Peyer's patch (tissue), 4 donors: ENCODE measurements around the gene FABP6.

Experiments used
- POLR2A ChIP-seq, 2 donors: fragments of 450-650 bp; IDR thresholded peaks; one replicate each; pipeline ENCODE4 v1.5.1; 2017; ENCODE audit warnings: antibody characterized with exemption in 2 of 2, mild to moderate bottlenecking in 2 of 2, moderate library complexity in 2 of 2
- TF ChIP-seq, protein P1 (sequence below), 6 experiments: fragments of 450-650 bp in 4 of 6; fragments of 200-600 bp in 2 of 6; sonication (generic) in 1 of 6; IDR thresholded peaks; one replicate each; pipeline ENCODE4 v1.5.1; 2017 to 2019; ENCODE audit warnings: antibody characterized with exemption in 6 of 6, mild to moderate bottlenecking in 3 of 6, moderate library complexity in 1 of 6

DNA sequence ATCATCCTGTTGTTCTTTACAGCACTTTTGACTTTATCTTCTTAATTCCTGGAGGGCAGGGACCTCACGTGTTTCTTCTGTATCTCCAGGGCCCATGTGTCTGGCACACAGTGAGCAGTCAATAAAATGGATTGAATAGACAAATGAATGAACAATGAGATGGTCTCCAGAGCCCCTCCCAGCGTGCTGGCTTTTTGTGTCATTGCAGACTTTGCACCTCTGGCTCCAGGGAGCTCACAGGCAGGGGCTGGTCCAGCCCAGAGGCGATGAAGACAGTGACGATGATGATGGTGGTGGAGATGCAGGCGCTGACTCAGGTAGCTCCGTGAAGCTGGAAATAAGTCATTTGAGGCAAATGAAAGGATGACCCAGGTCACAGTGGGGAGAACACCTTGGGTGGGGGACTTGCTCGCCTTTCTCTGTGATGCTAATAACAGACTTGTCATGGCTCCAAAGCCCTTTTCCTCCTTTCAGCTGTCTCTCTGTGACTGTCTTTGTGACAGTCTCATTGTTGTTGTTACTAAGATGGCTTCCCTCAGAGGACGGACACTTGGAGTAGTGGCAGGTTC lies 30.4 kb upstream of the FABP6 start:
- no peak for TF ChIP-seq POLR2A (IDR thresholded peaks at IDR 0.05)
- TF ChIP-seq, protein P1, sequence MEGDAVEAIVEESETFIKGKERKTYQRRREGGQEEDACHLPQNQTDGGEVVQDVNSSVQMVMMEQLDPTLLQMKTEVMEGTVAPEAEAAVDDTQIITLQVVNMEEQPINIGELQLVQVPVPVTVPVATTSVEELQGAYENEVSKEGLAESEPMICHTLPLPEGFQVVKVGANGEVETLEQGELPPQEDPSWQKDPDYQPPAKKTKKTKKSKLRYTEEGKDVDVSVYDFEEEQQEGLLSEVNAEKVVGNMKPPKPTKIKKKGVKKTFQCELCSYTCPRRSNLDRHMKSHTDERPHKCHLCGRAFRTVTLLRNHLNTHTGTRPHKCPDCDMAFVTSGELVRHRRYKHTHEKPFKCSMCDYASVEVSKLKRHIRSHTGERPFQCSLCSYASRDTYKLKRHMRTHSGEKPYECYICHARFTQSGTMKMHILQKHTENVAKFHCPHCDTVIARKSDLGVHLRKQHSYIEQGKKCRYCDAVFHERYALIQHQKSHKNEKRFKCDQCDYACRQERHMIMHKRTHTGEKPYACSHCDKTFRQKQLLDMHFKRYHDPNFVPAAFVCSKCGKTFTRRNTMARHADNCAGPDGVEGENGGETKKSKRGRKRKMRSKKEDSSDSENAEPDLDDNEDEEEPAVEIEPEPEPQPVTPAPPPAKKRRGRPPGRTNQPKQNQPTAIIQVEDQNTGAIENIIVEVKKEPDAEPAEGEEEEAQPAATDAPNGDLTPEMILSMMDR (IDR thresholded peaks at IDR 0.05), result no peak
